ENCODE data around the gene CNBD2.
"Not testable (repeated sequence)": the region's sequence is repeated elsewhere in the genome, so short reads cannot be mapped to it uniquely, and the experiment has no call there.

Gene CNBD2

GRCh38 chr20:36026131-36026530 is 57.7 kb downstream of the CNBD2 start:
- DNase-seq (ENCODE audit: low spot score), result not testable (repeated sequence)

GRCh38 chr20:36028106-36028808 is 59.9 kb downstream of the CNBD2 start:
- no peak for DNase-seq (ENCODE audit: low spot score)

DNA sequence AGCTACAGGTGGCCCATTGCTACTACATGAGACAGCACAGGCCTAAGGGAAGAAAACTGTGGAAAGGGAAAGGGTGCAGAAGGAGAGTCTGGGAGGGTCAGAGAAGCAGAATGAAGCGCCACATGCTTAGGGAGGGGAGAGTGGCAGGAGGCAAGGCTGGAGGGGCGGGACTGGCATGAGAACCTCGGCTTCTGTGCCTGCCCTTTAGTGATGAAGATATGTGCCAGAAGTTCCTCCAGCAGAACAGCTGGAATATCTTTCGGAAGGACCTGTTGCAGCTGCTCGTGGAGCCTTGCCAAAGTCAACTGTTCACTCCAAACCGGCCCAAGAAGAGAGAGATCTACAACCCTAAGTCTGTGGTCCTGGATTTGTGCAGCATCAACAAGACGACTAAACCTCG is 61.8 kb downstream of the CNBD2 start:
- DNase-seq (ENCODE audit: low spot score), result no peak

DNA sequence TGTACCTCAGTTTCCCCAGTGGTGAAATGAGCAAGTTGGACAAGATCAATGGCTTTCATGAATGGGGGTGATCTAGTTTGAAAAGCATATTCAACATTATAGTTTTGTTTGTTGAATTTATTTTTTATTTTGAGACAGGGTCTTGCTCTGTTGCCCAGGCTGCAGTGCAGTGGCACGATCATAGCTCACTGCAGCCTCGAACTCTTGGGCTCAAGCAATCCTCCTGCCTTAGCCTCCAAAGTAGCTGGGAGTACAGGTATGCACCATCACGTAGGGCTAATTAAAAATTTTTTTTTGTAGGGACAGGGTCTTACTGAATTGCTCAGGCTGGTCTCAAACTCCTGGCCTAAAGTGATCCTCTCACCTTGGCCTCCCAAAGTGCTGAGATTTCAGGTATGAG is 63.4 kb downstream of the CNBD2 start:
- DNase-seq (ENCODE audit: low spot score), result no peak

- no peak for DNase-seq (ENCODE audit: low spot score)
These were observed 66.5 kb downstream of the CNBD2 start for GRCh38 chr20:36034875-36035274.

DNA sequence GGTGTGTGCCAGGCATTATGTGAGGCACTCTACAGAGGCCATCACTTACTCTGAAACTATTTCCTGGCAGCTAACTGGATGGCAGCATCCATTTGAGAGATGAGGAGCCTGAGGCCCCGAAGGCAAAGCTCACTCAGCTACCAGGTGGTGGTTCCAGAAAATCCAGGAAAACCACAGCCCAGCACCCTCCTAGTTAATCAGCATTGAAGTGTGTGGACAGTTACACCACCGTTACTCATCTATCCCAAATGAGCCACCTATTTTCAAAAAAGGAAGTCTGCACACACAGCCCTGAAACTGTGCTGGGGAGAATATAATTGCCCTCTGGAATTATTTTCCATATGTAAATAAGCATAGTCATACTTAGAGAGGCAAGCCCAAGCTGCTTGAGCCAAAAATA is 67.4 kb downstream of the CNBD2 start:
- DNase-seq (ENCODE audit: low spot score), result no peak

DNA sequence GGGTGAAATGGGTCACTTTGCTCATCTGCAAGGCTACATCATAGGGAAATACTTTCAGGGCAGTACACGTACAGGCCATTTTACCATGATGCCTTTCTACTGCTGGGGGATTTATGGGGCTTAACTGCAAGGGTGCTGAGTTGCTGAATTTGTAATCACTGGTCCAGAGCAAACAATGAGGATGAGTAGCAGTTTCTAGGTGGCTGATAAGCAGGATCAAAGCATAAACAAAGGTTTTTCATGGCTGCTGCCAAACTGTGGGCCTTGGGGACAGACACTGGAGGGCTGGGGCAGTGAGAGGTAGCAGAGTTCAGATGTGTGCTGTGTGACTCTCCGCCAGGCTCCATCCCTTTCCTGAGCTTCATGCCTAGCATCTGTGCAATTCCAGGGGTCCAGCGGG is 68.3 kb downstream of the CNBD2 start:
- DNase-seq (ENCODE audit: low spot score), result no peak

DNA sequence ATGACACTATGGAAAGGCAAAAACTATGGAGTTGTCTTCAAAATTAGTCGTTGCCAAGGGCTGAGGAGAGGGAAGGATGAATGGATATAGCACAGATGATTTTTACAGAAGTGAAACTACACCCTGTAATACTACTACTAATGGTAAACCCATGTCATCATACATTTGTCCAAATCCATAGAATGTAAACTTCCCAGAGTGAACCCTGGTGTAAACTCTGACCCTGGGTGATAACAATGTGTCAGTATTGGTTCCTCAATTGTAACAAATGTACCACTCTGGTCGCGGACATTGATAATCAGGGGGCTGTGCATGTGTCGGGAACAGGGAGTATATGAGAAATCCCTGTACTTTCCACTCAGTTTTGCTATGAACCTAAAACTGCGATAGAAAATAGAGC is 72.2 kb downstream of the CNBD2 start:
- DNase-seq (ENCODE audit: low spot score), result no peak

GRCh38 chr20:36043441-36043840 is 75.1 kb downstream of the CNBD2 start:
- DNase-seq (ENCODE audit: low spot score), result no peak

DNA sequence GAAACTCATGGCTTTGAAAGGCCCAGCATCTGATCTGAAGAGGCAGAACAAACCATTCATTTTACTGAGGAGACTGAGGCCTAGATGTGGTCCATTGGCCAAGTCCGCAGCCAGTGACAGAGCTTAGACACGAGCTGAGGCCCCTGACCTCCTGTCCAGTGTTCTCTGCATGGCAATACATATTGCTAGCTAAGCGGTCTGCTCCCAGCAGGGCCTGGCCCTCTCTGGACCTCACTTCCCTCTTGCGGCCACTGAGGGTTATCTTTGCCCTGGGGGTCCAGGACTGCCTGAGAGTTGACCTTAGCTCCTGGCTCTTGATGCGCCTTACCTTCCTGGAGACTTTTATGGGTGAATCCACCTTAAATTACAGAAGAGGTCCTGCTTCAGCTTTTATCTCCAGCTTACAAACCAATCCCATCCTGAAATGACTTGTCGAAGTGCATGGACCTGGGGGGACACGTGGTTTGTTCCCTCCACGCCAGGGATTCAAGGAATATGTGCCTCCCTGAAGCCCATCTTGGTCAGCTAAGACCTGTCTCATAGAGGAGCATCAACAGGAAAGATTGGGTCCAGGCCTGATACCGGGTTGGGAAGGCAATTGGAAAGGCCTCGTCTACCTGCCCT is 75.6 kb downstream of the CNBD2 start:
- DNase-seq (ENCODE audit: low spot score), result no peak

DNA sequence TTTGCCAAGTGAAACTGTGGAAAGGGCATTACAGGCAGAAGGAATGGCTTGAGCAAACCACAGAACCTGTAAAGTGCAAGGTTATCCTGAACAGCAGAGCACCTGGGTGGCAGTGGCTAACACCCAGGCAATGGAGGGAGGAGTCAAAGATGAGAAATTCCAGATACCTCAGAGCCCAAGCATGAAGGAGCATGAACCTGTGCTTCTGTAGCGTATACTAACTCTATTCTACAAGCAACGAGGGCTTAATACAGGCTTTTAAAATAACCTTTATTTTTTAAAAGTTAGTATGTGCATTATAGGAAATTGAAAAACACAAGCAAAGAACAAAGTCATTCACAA is 77.0 kb downstream of the CNBD2 start:
- no peak for DNase-seq (ENCODE audit: low spot score)

GRCh38 chr20:36046073-36046798 is 77.8 kb downstream of the CNBD2 start:
- DNase-seq (ENCODE audit: low spot score), result not testable (repeated sequence)

DNA sequence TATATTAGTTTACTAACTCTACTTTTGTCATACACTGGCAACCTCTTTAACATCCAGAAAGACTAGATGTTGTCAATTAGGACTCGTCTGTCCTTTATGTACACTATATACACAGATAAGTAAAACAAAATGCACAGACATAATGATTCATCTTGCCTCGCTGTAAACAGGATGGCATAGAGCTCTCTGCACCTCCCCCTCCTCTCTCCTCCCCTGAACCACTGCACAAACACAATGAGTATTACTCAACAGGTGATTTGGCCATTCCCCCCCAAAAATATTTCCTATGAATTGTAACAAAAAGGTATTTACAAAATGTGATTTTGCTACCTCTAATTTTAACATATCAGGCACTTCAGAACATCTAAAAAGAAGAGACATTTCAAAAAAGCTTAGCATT is 81.0 kb downstream of the CNBD2 start:
- DNase-seq (ENCODE audit: low spot score), result not testable (repeated sequence)

- DNase-seq (ENCODE audit: low spot score), result peak; percentile 97
These were observed 82.3 kb downstream of the CNBD2 start for GRCh38 chr20:36050436-36051317.

DNA sequence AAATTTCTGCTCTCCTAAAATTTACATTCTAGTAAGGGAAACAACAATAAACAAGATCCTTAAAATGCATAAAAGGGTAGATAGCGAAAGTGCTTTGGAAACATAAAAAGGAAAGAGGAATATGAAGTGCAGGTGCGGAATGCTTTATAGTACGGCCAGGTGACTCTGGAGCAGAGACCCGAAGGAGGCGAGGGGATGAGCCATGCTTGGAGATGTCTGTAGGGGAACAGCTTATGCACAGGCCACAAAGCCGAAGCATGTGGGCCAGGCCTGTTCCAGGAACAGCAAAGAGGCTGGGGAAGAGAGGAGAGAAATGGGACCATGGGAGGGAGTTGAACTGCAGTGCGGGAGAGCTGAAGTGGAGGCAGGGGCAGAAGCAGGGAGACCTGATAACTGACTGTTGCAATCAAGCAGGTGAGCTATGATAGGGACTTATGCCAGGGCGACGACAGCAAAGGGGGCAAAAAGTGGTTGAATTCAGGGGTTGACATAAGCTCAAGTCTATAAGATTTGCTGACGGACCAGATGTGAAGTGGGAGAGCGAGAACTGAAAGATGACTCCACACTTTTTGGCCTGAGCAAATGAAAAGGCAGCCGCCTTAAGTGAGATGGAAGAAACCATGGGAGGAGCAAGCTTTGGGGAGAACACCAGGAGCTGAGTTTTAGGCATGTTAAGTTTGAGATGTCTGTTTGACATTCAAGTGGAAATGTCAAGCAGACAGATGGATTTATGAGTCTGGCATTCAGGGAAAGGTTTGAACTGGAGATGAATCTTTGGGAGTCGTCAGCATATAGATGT is 83.1 kb downstream of the CNBD2 start:
- no peak for DNase-seq (ENCODE audit: low spot score)

DNA sequence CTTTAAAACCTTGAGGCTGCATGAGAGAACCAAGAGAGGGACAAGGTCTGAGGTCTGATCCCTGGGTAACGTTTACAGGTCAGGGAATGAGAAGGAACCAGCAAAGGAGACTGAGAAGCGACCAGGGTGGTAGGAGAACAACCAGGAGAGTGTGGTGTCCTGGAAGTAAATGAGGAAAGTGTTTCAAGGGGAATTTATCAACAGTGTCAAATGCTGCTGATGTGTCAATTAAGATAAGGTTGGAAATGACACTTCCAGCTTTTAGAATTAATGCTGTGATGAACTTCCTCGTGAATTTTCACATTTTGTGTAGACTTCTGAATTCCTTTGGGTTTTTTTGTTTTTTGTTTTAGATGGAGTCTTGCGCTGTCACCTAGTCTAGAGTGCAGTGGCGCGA is 83.7 kb downstream of the CNBD2 start:
- DNase-seq (ENCODE audit: low spot score), result no peak

GRCh38 chr20:36053863-36054518 is 85.6 kb downstream of the CNBD2 start:
- not testable (repeated sequence) for DNase-seq (ENCODE audit: low spot score)

DNA sequence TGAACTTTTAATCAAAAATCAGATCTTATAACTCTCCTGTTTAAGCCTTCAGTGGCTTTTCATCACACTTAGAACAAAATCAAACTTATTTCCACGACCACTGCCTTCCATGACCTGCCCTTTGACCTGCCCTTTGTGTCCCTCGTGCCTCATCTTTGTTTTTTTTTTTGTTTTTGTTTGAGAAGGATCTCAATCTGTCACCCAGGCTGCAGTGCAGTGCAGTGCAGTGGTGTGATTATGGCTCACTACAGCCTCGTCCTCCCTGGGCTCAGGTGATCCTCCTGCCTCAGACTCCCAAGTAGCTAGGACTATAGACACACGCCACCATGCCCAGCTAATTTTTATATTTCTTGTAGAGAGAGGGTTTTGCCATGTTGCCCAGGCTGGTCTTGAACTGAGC is 86.8 kb downstream of the CNBD2 start:
- no peak for DNase-seq (ENCODE audit: low spot score)

GRCh38 chr20:36060676-36061075 is 92.3 kb downstream of the CNBD2 start:
- DNase-seq (ENCODE audit: low spot score), result no peak

DNA sequence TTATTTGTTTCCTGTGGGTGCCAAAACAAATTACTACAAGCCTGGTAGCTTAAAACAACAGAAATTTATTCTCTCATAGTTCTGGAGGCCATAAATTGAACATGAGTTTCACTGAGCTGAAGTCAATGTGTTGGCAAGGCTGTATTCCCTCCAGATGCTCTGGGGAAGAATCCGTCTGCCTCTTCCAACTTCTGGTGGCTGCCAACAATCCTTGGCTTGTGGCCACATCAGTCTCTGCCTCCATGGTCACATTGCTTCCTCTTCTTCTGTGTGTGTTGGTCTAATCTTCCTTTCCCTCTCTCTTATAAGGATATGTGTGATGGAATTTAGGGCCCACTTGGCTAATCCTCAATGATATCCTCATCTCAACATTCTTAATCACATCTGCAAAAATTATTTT is 93.4 kb downstream of the CNBD2 start:
- DNase-seq (ENCODE audit: low spot score), result no peak

- DNase-seq (ENCODE audit: low spot score), result no peak
These were observed 94.4 kb downstream of the CNBD2 start for GRCh38 chr20:36062799-36063198.
